HG03469 (cell line): ENCODE results near the gene BRIP1.
"Not testable (repeated sequence)": the region's sequence is repeated elsewhere in the genome, so short reads cannot be mapped to it uniquely, and the experiment has no call there.

Experiments used
- ATAC-seq: cut with Tn5 transposase; IDR thresholded peaks from one replicate; pipeline ENCODE4 v1.9.1; 2021; ENCODE audit warnings: mild to moderate bottlenecking, moderate library complexity, moderate number of reproducible peaks; ENCODE audit not compliant: unreplicated experiment

Gene BRIP1

DNA sequence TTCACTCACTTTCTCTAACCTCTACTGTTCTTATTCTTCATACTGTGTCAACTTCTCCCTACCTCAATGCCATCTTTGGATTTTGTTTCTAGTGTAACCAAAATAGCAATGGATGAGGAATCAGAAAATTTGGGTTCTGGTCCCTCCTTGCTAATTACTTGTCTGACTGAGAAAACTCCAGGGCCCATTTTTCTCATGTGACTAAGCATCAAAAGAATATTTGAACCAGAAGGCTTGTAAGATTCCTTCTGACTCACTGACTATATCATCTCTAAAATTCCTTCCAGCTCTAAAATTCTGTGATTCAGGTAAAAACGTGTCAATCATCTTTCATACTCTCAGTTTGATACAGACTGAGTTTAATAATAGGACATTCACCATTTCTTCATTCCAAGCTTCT, 57.9 kb downstream of the BRIP1 start:
- ATAC-seq = no peak

DNA sequence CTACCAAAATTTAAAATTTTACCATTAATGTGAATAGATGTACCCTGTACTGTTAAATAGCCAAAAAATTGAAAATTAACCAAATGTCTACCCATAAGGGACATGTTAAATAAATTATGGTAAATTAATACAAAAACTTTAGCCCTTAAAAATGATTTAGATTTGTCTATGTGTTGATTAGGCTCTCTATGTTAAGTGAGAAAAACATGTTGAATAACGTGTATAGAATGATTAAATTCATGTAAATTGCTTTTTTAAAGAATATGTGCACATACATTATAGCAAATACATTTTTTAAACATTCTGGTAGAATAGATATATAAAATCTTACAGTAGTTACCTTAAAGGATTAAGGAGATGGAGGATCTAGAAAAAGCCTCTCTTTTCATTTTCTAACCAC, 59.5 kb downstream of the BRIP1 start:
- no peak for ATAC-seq

DNA sequence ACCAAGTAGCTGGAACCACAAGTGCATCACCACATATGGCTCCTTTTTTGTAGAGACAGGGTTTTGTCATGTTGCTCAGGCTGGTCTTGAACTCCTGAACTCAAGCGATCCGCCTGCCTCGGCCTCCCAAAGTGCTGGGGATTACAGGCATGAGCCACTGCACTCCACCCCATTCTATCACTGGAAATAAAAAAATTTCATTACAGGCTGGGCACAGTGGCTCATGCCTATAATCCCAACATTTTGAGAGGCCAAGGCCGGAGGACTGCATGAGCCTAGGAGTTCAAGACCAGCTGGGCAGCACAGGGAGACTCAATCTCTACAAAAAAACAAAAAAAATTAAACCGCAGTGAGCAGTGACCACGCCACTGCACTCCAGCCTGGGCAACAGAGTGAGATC, 60.1 kb downstream of the BRIP1 start:
- ATAC-seq = no peak

DNA sequence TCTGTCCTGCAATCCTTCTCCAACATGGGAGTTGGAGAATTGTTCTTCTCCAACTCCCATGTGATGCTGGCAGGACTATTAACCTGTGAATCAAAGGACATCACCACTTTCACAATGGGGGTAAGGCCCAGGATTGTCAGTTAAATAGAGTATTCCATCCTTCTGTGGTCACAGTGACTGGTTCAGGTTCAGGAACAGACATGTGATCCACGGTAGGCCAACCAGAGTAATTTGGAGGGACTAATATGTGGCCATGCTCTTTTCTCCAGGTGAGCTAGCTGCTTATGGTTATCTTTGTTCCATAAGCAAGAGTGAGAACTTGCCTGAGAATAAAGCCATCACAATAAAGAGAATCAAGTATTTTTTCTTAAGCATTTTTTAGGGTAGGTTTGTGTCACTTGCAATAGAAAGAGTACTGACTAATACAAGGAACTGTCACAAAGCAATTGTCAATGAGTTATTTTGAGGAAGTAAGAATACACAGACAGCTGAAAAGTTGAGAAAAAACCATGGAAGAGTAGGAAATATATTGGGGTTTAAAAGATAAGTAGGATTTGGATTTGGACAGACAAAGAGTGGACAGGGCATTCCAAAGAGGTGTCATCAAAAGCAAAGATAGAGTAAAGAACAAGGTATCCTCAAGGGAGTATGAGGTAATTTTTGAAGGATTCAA, 63.4 kb downstream of the BRIP1 start:
- no peak for ATAC-seq

DNA sequence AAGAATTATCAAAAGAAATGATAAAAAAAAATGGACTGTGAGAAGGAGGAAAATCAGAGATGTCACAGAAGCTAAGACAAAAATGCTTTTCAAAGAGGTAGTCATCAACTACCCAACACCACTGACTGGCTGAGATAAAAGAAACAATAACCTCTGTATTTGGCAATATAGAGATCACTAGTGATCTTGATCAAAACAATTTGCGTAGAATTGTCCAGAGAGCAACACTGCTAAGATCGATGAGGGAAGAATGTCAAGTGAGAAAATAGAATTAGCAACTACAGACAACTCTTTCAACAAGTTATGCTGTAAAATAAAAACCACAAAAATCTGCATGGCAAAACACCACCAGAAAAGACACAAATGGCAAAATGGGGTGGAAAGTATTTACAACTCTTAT, 66.0 kb downstream of the BRIP1 start:
- no peak for ATAC-seq

DNA sequence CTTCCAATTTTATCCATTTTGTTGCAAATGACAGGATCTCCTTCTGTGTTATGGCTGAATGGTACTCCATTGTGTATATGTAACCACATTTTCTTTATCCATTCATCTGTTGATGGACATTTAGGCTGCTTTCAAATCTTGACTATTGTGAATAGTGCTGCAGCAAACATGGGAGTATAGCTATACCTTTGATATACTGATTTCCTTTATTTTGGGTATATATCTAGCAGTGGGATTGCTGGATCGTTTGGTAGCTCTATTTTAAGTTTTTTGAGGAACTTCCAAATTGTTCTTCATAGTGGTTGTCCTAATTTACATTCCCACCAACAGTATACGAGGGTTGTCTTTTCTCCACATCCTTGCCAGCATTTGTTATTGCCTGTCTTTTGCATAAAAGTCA, 67.8 kb downstream of the BRIP1 start:
- ATAC-seq = no peak

DNA sequence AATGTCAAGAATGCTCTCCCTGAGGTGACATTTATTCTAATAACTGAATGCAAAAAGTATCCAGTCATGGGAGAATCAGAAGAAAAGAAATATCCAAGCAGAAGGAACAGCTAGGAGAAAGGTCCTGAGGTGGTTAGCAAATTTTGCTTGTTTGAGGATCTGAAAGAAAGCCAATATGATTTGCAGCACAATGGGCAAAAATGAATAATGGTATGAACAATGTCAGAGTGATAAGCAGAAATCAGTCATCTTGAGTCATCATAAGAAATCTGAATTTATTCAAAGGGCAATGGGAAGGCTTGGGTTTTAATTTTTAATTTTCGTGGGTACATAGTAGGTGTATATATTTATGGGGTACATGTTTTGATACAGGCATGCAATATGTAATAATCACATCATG, 68.5 kb downstream of the BRIP1 start:
- ATAC-seq = no peak

DNA sequence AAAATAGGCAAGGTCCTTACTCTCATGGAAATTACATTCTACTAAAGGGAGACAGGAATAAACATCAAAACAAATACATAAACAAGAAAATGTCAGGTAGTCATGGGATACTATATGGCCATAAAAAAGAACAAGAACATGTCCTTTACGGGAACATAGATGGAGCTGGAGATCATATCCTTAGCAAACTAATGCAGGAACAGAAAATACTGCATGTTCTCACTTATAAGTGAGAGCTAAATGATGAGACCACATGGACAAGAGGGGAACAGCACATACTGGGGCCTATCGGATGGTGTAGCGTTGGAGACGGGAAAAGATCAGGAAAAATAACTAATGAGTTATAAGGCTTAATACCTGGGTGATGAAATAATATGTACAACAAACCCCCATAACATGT, 69.1 kb downstream of the BRIP1 start:
- no peak for ATAC-seq

DNA sequence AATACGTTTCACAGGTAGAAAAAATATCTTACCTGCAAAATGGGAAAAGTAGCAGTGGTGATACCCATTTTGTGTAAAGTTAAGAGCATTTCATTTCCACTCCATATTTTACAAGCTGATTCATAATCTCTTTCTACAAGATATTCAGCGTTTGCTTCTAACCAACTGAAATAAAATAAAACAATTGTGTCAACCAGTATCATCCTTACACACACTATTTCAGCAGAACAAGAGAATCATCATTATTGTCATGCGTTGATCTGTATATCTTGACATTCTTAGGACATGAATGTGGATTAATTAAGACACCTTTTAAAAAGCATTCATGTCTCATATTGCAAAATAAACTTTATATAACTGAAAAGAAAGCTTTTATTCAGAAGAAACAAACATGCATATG, 69.8 kb downstream of the BRIP1 start:
- ATAC-seq = no peak

DNA sequence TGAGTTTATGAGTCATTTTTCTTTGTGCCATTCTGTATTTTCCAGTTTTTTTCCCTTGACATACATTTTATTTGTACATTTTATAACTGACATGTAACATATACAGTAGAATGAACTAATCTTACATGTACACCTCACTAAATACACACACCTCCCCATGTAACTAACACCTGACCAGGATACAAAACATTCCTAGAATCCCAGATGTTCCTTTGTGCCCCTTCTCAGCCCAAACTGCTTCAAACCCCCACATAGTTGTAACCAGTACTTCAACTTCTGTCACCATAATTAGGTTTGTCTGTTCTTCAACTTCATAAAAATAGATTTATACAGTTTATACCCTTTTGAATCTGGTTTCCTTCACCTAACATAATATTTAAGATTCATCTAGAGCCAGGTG, 73.5 kb downstream of the BRIP1 start:
- no peak for ATAC-seq

DNA sequence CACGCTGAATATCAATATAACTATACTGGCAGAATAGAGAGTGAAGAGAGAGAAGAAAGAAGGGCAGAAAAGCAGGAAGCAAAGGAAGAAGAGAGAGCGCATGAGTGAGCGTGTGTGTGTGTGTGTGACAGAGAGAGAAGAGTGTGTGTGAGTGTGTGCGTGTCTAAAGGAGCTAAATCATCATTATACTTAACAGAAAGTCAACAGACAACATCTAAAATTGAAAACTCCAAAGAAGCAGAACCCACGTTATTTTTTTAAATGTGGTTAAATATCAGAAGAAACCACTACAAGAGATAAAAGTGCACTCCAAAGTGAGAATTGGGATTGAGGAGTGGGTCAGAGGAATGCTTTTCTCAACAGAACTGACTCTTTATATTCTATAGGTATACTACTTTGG, 77.2 kb downstream of the BRIP1 start:
- ATAC-seq = no peak

DNA sequence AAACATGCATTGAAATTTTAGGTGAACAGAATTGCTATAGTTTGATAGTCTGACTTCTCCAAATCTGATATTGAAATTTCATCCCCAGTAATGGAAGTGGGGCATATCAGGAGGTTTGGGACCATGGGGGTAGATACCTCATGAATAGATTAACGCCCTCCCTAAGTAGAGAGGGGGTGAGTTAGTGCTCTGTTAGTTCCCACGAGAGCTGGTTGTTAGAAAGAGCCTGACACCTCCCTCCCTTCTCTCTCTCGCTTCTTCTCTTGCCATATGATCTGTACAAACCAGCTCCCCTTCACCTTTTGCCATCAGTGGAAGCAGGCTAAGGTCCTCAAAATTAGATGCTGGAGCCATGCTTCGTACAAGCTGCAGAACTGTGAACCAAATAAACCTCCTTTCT, 78.8 kb downstream of the BRIP1 start:
- ATAC-seq = no peak

DNA sequence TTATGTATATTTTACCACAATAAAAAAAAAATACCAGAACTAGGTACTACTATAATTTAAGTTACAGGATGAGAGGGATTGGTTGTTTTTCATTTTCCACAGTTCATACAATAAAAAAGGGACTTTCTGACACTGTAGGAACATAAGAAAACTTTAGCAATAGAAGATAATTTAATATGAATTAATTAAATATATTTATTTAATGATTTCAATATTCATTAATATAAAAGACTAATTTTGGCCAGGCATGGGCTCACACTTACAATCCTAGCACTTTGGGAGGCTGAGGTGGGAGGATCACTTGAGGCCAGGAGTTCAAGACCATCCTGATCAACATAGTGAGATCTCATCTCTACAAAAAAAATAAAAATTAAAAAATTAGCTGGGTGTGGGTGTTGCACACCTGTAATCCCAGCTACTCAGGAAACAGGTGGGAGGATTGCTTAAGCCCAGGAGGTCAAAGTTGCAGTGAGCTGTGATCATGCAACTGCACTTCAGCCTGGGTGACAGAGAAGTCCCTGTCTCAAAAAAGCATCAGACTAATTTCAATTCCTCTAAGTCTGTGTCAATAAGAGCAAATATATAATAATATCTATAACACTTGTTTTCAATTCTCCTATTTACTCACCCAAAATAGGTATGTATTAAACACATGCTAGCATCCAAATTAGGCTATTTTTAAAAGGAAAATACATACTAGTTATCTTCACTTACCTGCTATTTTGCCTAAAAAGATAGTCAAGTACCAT, 79.6 kb downstream of the BRIP1 start:
- ATAC-seq = peak; percentile 54

DNA sequence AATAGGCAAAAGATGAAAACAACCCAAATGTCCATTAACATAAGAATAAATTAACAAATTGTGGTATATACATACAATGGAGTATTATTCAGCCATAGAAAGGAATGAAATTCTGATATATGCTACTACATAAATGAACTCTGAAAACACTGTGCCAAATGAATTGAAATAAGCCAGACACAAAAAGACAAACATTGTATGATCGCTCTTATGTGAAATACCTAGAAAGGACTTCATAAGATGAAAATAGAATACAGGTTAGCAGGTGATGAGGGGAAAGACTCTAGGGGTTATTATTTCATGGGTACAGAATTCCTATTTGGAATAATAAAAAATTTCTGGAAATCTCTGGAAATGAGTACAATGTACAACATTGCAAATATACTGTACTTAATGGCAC, 80.2 kb downstream of the BRIP1 start:
- ATAC-seq = no peak

DNA sequence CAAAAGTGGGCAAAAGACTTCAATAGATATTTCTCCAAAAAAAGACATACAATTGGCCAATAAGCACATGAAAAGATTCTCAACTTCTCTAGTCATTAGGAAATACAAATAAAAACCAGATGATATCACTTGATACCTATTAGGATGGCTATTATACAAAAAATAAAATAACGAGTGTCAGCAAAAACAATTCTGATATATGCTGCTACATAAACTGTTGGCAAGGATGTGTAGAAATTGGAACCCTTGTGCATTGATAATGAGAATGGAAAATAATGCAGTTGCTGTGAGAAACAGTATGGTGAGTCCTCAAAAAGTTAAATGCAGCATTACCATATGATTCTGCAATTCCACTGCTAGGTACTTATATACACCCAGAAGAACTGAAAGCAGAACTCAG, 80.6 kb downstream of the BRIP1 start:
- no peak for ATAC-seq

DNA sequence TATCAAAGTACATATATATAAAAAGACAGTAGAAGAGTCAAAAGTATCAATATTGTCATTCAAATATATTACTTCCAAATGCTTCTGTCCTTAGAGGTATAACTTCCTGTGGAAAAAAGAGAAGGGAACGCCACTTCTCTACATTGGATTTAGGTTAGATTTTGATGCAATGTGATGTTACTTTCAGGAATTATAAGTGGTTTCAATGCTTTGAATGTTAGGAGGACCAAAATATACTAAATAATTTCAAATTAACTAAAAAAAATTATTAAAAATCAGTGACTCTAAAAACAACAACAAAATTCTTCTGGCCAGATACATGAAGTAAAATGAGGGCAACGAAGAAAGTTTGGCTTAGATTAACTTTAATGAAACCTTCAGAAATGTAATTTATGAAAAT, 88.0 kb downstream of the BRIP1 start:
- no peak for ATAC-seq

DNA sequence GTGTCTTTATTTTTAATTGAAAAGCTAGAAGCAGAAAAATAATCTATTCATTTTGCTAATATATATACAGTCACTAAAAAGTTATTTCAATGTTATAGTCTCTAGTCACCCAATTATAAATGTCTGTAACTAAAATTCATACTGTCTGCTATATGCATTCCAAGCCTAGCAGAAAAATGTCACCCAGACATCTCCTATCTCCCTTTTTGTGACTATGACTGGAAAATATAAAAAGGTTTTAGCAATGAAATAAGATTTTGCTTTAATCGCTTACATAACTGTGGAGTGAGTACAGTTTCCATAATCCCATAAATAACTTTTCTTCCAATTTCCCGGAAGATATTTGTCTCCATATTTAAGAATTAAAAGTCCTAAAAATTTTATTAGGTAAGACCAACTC, 88.6 kb downstream of the BRIP1 start:
- no peak for ATAC-seq

DNA sequence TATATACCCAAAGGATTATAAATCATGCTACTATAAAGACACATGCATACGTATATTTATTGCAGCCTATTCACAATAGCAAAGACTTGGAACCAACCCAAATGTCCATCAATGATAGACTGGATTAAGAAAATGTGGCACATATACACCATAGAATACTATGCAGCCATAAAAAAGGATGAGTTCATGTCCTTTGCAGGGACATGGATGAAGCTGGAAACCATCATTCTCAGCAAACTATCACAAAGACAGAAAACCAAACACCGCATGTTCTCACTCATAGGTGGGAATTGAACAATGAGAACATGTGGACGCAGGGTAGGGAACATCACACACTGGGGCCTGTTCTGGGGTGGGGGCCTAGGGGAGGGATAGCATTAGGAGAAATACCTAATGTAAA, 89.2 kb downstream of the BRIP1 start:
- not testable (repeated sequence) for ATAC-seq

DNA sequence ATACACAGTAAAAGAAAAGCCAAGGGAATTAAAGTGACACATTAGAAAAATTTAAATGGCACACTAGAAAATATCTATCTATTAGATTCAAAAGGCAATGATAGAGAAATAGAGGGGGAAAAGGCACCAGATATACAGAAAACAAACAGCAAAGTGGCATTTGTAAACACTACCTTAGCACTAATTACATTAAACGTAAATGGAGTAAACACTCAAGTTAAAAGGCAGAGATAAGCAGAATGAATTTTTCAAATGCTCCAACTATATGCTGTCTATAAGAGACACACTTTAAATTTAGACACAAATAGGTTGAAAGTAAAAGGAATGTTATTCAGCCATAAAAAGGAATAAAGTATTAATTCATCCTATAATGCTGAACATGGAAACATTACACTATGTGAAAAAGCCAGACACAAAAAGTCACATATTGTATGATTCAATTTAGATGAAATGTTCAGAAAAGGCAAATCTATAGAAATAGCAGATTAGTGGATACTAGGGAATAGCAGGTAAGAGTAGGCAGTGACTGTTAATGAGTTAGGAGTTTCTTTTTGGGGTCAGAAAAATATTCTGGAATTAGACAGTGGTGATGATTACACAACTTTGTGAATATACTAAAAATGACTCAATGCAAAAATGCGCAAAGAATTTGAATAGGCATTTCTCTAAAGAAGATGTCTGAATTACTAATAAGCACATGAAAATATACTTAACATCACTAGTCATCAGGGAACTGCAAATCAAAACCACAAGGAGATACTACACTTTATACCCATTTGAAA, 92.4 kb downstream of the BRIP1 start:
- no peak for ATAC-seq

DNA sequence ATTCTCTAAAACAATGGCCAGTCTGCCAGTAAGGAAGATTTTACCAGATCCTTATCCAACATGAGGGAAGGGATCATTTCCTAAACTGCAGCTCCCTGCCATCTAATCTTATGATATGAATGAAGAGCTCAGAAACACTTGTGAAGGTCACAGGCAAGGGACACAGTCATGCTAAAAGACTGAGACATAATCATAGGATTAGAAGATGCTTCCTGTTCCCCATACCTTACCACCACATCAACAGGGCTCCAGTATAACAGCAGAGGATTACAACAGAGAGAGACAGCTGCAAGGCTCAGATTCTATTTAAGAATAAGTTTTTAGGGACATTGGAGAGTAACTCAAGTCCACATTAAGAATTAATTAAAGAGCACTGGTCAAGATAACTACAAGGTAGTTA, 93.3 kb downstream of the BRIP1 start:
- ATAC-seq = no peak

DNA sequence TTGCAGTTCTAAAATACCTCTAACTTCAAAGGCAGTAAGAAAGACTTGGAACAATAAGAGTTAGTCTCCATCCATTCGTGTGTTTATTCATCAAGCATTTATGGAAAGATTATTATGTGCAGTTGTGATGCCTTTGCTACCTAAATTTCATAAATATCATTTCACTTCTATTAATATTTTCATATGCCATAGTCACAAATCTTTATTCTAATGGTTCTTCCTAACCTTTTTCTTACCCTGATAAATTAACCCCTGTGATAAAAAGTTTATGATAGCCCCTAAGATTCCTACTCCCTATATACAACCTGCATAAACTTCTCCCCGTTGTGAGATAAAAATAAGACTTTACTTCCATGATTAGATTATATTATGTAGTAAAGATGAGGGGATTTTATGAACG, 94.9 kb downstream of the BRIP1 start:
- no peak for ATAC-seq

DNA sequence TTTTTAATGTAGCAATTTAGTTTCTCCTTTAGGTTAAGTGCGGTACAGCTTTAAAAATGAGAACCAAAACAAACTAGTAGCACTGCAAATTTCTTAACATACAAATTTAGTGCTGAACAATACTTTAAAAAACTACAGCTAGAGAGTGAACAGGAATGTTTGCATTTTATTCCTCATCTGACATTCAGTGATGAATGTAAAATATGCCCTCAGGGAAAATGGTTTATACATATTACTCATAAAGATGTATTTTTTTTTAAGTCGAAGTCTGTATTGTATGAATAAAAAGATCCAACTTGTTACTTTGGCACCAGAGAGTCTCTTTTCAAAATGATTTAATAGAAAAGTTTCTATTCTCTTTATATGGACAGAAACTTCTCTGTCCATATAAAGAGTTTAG, 96.8 kb downstream of the BRIP1 start:
- ATAC-seq = no peak
